ENCODE measurements around the gene HSF2. TPM values are rescaled to one million over a fixed set of nuclear protein-coding genes. Genes with fewer than 3 reads are reported as not detected.

HSF2 gene
- total RNA-seq, 1 donor from 2014 or later: 12.3 TPM

- Mint-ChIP-seq H3K27me3 (ENCODE audit: low read depth) (no peaks in the 10 kb centered on the region), H3K4me1 (ENCODE audit: low read depth) (no peaks in the 10 kb centered on the region), H3K36me3 (ENCODE audit: low read depth) (peaks cover 16% of the 10 kb centered on the region), H3K4me3 (ENCODE audit: unreplicated experiment) (no peak overlapping the region), H3K27ac (ENCODE audit: unreplicated experiment) (no peak overlapping the region), H3K9me3 (ENCODE audit: low read depth) (no peaks in the 10 kb centered on the region)
- DNase-seq (ENCODE audit: low spot score): no peak
- TF ChIP-seq CTCF (IDR thresholded peaks at IDR 0.05): no peak
Observed at GRCh38 chr6:122416825-122417224, 17.4 kb downstream of the HSF2 start.

- no peak for DNase-seq (ENCODE audit: low spot score)
- no peaks in the 10 kb centered on the region for H3K27me3 Mint-ChIP-seq (ENCODE audit: low read depth)
- TF ChIP-seq CTCF (IDR thresholded peaks at IDR 0.05): no peak
- H3K4me1 Mint-ChIP-seq (ENCODE audit: low read depth): no peaks in the 10 kb centered on the region
- no peak overlapping the region for H3K27ac Mint-ChIP-seq (ENCODE audit: unreplicated experiment)
- no peaks in the 10 kb centered on the region for H3K9me3 Mint-ChIP-seq (ENCODE audit: low read depth)
- H3K4me3 Mint-ChIP-seq (ENCODE audit: unreplicated experiment): no peak overlapping the region
- peaks cover 19% of the 10 kb centered on the region for H3K36me3 Mint-ChIP-seq (ENCODE audit: low read depth)
Observed at GRCh38 chr6:122422003-122422402, 22.6 kb downstream of the HSF2 start.

- Mint-ChIP-seq H3K4me1 (ENCODE audit: low read depth) (no peaks in the 10 kb centered on the region), H3K36me3 (ENCODE audit: low read depth) (peaks cover 23% of the 10 kb centered on the region), H3K27me3 (ENCODE audit: low read depth) (no peaks in the 10 kb centered on the region), H3K9me3 (ENCODE audit: low read depth) (no peaks in the 10 kb centered on the region), H3K4me3 (ENCODE audit: unreplicated experiment) (no peak overlapping the region), H3K27ac (ENCODE audit: unreplicated experiment) (no peak overlapping the region)
- no peak for DNase-seq (ENCODE audit: low spot score)
- no peak for TF ChIP-seq CTCF (IDR thresholded peaks at IDR 0.05)
Observed at GRCh38 chr6:122422614-122423267, 23.3 kb downstream of the HSF2 start.

GRCh38 chr6:122423734-122424133 is 24.3 kb downstream of the HSF2 start:
- Mint-ChIP-seq H3K4me3 (ENCODE audit: unreplicated experiment) (no peak overlapping the region), H3K36me3 (ENCODE audit: low read depth) (peaks cover 23% of the 10 kb centered on the region), H3K9me3 (ENCODE audit: low read depth) (no peaks in the 10 kb centered on the region), H3K27ac (ENCODE audit: unreplicated experiment) (no peak overlapping the region), H3K4me1 (ENCODE audit: low read depth) (no peaks in the 10 kb centered on the region), H3K27me3 (ENCODE audit: low read depth) (no peaks in the 10 kb centered on the region)
- TF ChIP-seq CTCF (IDR thresholded peaks at IDR 0.05): no peak
- no peak for DNase-seq (ENCODE audit: low spot score)

GRCh38 chr6:122426597-122426996 is 27.1 kb downstream of the HSF2 start:
- TF ChIP-seq CTCF (IDR thresholded peaks at IDR 0.05): no peak
- no peak overlapping the region for H3K4me3 Mint-ChIP-seq (ENCODE audit: unreplicated experiment)
- no peaks in the 10 kb centered on the region for H3K4me1 Mint-ChIP-seq (ENCODE audit: low read depth)
- H3K36me3 Mint-ChIP-seq (ENCODE audit: low read depth): peaks cover 22% of the 10 kb centered on the region
- no peak overlapping the region for H3K27ac Mint-ChIP-seq (ENCODE audit: unreplicated experiment)
- H3K9me3 Mint-ChIP-seq (ENCODE audit: low read depth): no peaks in the 10 kb centered on the region
- H3K27me3 Mint-ChIP-seq (ENCODE audit: low read depth): no peaks in the 10 kb centered on the region
- DNase-seq (ENCODE audit: low spot score): no peak

All from chondrocyte (in vitro differentiated cells).